ENCODE data around the gene STK26. TPM values are rescaled to one million over a fixed set of nuclear protein-coding genes. Genes with fewer than 3 reads are reported as not detected.
"Not testable (repeated sequence)": the region's sequence is repeated elsewhere in the genome, so short reads cannot be mapped to it uniquely, and the experiment has no call there.

Gene STK26
- total RNA-seq: 21.3 TPM

DNA sequence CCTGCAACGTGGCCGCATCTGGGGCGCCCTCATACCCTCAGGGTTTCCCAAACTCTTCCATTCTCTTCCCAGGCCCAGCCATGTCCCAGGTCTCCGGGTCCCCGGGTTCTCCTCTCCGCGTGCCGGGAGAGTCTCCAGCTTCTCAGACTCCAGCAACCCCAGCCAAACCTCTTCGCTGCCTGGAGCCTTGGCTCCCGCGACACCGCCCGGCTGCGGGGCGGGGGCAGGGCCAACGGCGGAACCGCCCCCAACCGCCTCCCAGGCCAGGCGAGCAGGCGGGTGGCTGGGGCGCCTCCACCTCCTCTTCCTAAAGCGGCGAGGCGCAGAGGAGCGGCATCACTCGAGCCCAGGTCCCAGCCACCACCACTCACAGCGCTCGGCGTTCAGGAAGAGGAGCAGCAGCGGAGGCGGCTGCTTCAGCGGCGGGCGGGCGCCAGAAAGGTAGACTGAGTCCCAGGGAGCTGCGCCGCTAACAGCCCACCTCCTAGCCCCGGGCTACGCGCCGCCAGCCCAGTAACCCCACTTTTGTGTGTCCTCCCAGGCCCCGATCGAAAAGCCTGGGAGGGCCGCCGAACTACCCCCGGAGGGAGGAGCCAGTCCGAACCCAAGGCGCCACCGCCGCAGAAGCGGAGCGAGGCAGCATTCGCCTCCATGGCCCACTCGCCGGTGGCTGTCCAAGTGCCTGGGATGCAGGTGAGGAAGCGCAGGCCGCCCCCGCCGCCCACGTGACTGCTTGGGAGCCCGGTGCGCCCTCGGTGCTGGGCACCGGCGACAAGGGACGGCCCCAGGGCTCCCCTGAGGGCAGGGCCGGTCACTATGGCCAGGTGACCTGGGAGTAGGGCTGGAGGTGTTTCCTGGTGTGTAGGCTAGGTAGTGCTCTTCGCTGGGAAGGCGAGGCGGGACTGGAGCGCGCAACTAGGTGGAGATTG lies at the start of gene STK26:
Gene STK26 (plus strand): TSS at position 336 of the 929 bp plus-strand sequence. CDS start 316 bp downstream, at position 652.
- DNase-seq (ENCODE audit: low spot score): peak; percentile 65

DNA sequence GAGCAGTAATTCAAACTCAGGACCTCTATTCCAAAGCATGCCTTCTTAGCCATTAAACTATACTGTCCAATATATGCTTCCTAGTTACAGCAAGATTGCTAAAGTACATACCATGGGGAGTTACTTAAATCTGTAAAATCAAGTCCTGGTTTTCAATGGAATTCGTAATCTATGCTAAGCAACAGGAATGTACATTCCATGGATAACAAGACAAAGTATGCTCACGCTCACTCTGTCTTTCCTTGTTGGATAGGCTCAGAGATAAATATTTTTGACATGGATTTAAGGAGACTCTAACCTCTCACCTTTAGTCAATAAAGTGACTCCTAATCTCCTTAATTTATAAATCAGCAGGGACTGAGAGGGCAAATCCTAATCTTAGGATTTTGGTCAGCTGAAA lies 47.3 kb upstream of the STK26 start:
- DNase-seq (ENCODE audit: low spot score): no peak

DNA sequence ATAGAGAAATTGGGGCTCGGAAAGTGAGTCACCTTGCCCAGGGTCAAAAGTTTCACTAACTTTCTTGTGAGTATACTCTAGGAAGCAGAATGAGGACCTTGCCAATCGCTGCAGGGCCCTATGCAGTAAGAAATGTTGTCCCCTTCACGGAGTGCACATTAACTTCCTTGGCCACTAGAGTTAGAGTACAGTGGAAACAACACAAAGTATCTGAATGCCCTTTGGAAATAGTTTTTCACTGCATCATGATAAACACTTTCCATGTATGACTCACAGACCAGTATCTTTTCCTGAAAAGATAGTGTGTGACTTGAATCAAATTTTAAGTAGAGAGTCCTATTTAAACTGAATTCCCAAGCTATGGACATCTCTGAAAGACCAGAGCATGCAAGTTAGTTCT lies 45.5 kb upstream of the STK26 start:
- no peak for DNase-seq (ENCODE audit: low spot score)

DNA sequence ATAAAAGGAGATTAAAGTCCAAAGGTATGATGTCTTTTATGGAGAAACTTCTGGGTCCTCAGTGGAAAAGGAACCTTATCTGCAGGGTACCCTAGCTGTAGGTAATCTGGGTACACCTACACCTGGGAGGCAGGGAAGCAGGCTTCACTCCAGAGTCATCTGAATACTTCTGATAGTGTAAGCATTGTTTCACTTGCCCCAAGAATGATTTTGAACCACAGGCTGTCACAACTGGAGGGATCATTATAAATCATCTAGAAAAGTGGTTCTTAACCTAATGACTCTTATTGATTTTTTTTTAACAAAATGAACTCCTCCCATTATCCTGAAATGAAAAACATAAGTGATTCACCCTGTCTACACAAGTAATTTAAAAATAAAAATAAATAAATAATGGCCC lies 44.0 kb upstream of the STK26 start:
- DNase-seq (ENCODE audit: low spot score): no peak

DNA sequence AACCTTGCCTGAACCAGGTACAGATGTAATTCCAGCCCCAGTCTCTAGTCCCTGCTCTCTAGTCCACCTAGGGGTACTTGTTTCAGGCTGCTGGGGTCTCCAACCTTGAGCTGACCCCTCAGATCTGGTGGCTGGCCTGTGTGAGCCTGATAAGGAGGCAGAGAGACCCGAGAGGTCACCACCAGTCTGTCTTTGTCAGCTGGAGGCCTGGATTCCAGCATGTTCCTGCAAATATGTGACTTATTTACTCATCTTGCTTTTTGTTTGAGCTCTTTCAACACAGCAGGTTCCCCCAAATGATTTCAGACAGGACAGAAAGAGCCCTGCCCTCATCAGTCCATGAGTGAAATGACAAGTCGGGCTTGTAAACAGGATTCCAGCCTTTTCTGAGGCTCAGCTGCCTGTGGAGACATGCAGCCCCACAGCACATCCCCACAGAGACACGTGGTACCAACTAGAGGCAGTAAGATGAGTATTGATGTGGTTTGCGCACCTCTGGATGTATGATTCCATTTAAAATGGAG lies 37.5 kb upstream of the STK26 start:
- no peak for DNase-seq (ENCODE audit: low spot score)

DNA sequence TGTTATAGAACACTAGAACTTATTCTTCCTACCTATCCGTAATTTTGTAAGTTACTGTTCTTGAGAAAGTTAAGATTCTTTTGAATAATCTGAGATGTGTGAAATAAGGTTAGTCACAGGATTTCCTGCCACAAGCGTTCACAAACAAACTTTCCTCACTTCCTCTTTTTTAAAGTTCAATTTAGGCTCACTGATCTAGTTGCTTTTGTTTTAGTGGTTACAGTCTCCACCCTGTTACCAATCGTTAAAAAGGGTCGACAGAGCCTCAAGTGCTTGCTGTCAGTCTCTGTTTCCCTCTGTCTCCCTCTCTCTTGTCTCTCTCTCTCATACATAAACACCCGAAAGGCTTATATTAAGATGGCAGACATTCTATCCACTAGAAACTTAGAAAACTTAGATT lies 35.9 kb upstream of the STK26 start:
- no peak for DNase-seq (ENCODE audit: low spot score)

DNA sequence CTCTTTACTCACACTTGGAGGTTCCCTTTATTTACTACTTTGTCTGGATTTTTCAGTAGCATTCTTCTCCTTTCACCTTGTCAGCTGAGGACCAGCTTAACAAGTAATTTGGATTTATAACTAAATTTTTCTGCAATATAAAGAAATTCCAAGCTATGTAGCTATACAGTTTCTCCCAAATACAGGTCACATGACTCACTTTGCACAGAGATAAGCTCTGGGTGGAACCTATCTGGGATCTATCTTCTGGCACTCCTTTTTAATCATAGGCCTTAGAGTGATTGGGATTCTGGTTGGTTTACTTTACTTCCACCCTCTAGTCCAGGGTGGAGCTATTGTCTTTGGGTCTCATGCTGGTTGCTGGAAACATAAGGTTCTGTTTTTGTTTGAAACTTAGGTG lies 34.9 kb upstream of the STK26 start:
- DNase-seq (ENCODE audit: low spot score): no peak

DNA sequence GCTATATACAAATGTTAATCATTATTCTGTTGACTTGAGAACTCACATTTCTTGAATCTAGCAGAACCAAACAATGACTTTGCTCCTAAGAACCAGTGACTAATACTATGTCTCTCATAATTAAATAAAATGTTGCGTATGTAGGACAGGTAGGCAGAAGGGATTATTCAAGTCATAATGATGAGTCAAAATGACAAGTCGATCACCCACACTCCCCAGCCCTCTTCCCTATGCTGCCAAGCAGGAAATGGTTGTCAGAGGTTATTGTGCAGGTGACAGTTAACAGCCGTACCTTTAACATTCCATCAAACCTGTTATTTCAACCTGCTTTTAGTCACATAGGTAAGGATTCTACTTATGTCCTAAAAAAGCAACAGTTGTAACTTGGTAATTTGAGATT lies 22.0 kb upstream of the STK26 start:
- DNase-seq (ENCODE audit: low spot score): no peak

DNA sequence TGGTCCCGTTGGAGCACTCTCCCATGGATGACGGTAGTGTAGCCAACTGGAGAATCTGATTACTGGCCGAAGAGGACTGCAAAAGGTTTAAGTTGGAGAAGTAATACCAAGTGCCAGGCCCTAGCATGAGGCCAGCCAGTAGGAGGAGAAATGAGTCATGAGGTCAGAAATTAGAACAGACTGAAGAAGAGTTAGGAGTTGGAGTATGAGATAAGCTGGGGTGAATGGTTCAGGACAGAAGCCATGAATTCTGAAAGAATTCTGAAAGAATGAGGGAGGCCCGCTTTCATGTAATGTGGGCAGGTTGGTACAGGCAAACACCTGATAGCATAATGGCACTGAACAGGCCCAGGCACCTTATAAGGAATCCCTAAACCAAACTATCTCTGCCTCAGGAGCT lies 18.4 kb upstream of the STK26 start:
- no peak for DNase-seq (ENCODE audit: low spot score)

DNA sequence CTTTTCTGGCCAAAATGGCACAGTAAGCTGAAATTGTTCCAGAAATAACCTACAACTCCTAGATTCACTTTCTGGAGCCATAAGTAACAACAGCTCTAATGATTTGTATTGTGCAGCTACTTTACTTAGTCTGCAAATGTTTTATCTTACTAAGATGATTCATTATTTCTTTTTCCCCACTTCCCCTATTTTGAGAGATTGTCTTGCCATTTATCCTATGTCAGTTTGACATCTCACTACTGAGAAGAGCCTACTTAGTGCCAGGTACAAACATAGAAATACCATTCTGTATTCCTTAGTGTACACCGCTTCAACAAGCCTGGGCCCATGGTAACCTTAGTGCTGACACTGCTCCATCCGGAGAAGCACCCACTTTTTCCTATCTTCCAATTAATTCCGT lies 13.8 kb upstream of the STK26 start:
- no peak for DNase-seq (ENCODE audit: low spot score)

DNA sequence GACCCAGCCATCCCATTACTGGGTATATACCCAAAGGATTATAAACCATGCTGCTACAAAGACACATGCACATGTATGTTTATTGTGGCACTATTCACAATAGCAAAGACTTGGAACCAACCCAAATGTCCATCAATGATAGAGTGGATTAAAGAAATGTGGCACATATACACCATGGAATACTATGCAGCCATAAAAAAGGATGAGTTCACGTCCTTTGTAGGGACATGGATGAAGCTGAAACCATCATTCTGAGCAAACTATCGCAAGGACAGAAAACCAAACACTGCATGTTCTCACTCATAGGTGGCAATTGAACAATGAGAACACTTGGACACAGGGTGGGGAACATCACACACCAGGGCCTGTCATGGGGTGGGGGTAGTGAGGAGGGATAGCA lies 12.9 kb upstream of the STK26 start:
- not testable (repeated sequence) for DNase-seq (ENCODE audit: low spot score)

DNA sequence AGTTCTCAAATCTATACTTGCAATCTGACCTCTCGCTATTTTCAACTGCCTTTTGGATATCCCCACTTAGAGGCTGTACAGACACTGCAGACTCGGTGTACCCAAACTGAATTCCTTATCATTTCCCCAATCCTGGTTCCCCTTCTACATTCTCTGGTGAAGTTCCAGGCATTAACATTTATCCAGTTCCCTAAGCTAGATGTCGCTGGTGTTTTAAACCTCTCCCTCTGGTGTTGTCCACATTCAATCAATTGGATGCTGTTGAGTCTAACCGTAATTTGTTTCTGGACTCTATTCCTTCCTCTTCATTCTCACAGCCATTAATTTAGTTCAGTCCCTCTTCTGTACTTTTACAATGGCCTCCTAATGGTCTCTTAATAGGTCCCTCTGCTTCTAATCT lies 7.2 kb upstream of the STK26 start:
- DNase-seq (ENCODE audit: low spot score): no peak

DNA sequence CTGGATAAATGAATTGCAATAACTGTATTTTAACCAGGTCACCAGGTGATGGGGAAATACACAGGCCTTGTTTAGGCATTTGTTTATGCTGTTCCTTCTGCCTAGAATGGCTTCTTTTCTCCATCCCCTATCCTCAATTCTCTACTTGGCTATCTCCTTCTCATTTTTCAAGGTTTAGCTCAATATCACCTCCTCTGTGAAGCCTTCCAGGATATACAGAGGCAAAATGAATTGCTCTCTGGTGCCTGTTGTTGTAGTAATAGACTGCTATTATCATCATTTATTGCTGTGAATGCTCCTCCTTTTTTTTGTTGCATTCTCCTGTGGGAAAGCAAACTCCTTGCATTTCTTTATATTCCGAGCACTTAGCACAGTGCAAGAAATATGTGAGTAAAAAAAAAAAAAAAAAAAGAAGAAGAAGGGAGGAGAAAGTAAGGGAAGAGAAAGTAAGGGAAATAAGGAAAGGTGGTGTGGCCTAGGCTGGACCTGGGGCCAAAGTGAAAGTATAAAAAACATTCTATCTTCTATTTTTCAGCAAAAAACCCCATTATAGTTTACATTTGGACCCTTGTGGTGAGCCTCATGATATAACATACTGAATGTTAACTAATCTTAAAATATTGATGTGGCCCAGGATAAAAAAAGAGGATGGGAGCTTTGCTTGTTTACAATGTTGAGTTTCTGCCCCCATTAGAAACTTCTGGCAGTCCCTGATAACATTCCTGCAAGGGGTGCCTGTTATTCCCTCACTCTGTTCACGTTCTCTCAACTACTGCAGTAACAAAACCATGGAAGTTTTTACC lies 6.3 kb upstream of the STK26 start:
- no peak for DNase-seq (ENCODE audit: low spot score)

DNA sequence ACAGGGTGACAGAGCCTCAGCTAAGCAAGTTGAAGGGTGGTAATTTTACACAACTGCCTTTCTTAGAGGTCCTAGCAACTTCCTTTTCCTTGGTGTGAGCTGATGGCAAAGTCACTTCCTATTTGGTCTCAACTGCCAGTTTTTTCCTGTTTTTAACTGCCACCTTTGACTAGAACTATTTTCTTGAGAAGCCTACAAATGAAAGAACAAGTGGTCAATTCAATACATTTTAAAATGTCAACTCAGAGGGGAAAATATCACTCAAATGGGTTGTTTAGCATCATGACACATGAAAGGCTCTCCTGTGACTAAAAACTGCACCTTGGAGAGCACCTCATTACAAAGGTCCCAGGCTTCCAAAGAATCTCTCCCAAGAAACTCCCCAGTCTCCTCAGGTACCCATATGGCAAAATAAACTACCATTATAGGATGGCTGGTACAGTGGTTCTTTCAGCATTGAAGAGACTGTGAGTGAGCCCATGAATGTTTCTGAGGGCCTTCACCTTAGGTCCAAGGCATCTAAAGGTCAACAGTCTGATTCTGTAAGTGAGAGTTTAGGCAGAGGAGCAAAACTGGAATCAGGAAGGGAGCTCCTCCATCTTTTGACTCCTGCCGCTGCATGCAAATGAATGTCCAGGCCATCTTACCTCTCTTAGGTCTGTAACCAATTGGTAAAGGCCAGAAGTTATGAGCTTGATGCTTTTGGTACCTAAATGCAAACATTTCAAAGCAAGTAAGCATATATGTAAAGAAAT lies 5.5 kb upstream of the STK26 start:
- no peak for DNase-seq (ENCODE audit: low spot score)

DNA sequence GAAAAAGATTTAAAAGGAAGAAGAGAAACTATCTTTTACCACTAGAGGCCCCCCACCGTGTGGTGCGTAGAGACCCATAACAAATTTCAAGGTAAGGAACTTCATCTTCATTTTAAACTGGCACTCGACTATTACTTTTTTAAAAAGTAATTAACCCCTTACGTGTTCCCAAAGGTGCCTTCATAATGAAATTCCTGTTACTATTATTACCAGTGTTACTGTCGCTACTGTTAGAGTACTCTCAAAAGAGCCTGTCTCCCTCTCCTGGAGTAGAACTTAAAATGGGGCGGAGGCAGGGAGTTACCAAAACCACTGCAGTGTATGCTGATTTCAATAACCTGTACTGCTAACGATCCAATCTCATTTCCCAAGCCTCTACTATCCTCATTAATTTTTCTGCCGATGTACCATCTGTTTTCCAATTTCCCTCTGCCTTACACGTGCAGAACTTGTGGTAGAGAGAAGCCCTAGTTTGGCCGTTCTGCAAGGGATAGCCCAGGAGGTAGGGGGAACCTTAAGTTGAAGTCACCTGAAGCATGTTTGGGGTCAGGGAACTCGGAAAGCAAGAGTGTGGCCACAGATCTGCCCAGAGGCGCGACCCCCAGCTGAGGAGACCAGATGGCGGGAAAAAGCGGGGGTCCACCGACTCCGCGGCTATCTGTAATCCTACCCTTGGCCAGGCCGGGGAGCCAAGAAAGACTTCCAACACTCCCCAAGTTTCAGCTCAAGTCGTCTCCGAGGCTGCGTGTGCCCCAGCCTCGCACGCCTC lies 720 bp upstream of the STK26 start:
- no peak for DNase-seq (ENCODE audit: low spot score)

DNA sequence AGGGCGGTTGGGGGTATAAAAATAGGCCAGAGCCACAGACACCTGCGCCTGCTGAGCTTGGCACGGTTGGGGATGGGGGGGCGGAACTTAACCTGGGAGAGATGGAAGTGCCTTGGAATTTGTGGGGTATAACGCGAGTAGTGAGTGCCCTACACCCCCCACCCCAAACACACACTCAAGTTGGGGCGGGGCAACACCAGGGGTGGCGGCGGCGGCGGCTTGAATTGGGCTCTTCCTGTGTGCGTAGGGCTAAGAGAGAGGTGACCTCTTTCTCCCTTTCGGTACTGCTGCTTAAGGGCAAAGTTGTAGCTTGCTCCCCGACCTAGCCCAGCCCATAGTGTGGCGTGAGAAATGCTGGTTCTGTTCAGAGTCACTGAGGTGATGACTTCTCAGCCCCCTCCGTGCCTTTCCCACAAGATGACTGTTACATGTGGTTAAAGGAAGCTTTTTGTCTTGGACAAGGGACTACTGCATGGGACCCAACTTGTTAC lies 839 bp downstream of the STK26 start:
- DNase-seq (ENCODE audit: low spot score): no peak

DNA sequence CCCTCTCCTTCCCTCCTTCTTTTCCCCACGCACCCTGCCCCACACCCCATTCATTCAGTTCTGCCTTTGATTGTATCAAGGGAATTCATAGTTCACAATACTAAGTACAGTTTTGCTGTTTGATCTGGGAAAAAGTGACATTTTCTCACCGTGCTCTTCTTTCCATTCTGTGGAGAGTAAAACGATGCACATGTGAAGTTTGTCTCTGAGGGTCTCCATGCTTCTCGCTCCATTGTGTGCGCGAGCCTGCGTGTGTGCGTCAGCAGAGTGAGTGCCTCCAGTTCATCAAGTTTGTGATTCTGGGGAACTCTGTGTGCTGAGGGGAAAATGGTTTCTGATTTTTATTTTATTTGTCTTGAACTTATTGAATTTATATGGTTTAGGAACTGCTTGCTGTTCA lies 1.9 kb downstream of the STK26 start:
- DNase-seq (ENCODE audit: low spot score): no peak

DNA sequence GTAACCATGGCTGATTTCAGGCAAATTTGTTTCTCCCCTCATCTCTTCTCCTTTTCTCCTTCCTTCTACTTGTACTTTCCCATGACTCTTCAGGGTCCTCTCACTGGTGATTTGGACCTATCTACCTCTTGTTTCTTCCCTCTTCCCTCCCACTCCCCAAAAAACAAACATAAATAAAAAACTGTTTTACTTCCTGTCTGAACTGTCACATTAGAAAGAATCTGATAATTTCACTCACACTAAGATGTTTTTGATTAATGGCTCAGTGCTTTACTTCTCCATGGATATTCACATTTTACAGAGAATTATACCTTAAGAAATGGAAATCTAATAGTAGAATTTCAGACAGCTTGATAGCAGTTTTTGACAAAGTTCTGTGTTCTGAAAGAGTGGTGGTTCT lies 7.2 kb downstream of the STK26 start:
- no peak for DNase-seq (ENCODE audit: low spot score)

DNA sequence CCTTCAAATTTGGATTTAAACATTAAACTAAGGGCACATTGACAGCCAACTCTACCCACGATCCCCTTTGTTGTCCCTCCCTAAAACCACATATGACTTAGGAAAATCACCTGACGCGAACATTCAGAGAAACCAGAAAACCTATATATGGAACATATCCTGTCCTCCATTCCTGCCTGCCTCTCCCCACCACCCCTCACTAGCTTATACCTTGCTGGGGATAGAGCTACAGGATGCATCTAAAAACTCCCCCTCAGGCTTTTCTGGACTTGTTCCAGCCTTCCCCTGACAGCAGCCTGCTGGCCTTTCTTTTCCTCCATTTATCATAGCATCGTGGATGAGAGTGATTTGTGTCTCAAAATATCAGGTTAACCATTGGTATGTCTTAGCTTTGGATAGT lies 8.8 kb downstream of the STK26 start:
- DNase-seq (ENCODE audit: low spot score): no peak

DNA sequence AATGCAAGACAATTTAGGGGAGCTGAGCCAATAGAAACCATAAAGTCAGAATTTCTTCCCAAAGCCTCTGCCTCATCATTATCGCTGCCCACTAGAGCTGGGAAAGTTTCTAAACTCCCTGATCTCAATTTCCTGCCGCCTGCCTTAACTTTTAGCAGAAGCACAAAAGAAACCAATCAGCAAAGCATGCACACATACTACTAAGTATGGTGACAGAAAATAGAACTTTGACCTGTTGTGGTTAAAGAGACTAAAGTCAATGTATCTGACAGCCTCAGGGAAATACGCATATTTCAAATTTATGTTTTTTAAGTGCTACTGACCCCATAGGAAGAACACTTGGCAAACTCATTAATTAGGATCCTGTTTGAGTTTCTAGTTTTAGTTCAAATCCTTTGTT lies 10.1 kb downstream of the STK26 start:
- DNase-seq (ENCODE audit: low spot score): no peak

DNA sequence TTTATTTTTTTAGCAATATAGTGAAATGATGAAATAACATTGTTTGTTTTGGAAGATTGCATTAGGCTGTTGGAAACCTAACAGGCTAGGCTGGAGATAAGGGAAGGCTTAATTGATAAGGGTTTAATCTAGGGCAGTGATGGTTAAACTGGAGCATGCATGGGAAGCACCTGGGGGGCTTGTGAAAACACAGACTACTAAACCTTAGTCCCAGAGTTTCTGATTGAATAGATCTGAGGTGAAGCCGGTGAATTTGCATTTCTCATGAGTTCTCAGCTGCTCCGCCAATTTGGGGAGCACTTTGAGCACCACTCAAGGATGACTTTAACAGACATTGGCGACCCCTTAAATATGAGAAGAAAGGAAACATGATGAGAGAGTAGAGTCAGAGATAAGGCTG lies 11.5 kb downstream of the STK26 start:
- no peak for DNase-seq (ENCODE audit: low spot score)
